GM12878 (cell line): ENCODE results near the gene RSL24D1.

Source experiments
- POLR2A ChIP-seq: IDR thresholded peaks from 2 replicates; pipeline ENCODE4 v1.6.1; 2011; ENCODE audit warnings: low read depth, mild to moderate bottlenecking, low read length
- POU2F2 ChIP-seq: IDR thresholded peaks from 3 replicates; pipeline ENCODE4 v1.6.1; 2011; ENCODE audit warnings: low read depth, mild to moderate bottlenecking, low read length, borderline replicate concordance

DNA sequence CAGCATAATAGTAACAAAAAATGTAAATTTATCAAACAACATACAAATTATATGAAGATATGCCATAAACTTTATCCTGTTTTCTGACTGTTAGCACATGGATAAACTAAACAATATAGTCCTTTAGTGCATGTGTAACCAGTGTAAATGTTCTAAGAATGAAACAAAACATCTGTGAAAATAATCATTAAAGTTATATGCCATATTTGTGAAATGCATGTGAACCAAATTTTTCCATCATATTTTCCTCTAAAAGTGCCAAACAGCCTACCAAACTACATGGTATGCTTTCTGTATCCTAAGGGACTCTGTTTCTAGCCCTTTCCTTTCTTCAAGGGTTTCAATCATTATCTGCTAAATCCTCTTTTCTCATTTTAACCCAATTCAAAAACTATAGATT lies 23.9 kb upstream of the RSL24D1 start:
- TF ChIP-seq POU2F2 (no peak), POLR2A (no peak)
